HEK293 (cell line): Measurements from ENCODE around the gene IGFBP5.
A peak's percentile ranks its signal among the peaks of the same experiment; 100 is the strongest.

Experiments
- CTCF ChIA-PET: fragments of 350-600 bp; formaldehyde crosslinking; extraction: SDS; loops from one replicate; lab custom pipeline; 2021; ENCODE audit warnings: antibody characterized with exemption; lab: Yijun Ruan, JAX
- POLR2A ChIA-PET: fragments of 300-600 bp; formaldehyde crosslinking; extraction: SDS; loops from one replicate; lab custom pipeline; 2020; ENCODE audit warnings: antibody characterized with exemption, inconsistent platforms; lab: Yijun Ruan, JAX
- H3K27ac ChIP-seq: fragments of 200-500 bp; sonication (Bioruptor generic); 2 replicates; pipeline ENCODE4 v1.5.1; 2014; ENCODE audit warnings: low read depth, low read length, control low read depth, inconsistent platforms; ENCODE audit errors: extremely low read depth
- H3K36me3 ChIP-seq, 2 experiments: fragments of 200-500 bp in 1 of 2; sonication (Bioruptor generic) in 1 of 2; 1 replicate in 1 of 2; 2 replicates in 1 of 2; pipeline ENCODE4 v1.5.1; 2014 to 2017; ENCODE audit warnings: inconsistent platforms in 2 of 2, low read length in 2 of 2; ENCODE audit not compliant: control insufficient read depth in 2 of 2, insufficient read depth in 1 of 2
- H3K4me1 ChIP-seq: fragments of 200-500 bp; sonication (Bioruptor generic); 2 replicates; pipeline ENCODE4 v1.5.1; 2014; ENCODE audit warnings: mild to moderate bottlenecking, low read length, inconsistent platforms; ENCODE audit not compliant: control insufficient read depth, insufficient read depth
- H3K4me3 ChIP-seq: 2 replicates; pipeline ENCODE4 v1.5.1; 2011; ENCODE audit warnings: low read depth, mild to moderate bottlenecking, control low read depth, low read length, moderate library complexity
- H3K9me3 ChIP-seq: fragments of 200-500 bp; sonication (Bioruptor generic); 2 replicates; pipeline ENCODE4 v1.5.1; 2014; ENCODE audit warnings: low read depth, low read length, inconsistent platforms; ENCODE audit not compliant: control insufficient read depth, insufficient read depth
- EGR2 ChIP-seq: fragments of 450-650 bp; formaldehyde crosslinking; IDR thresholded peaks from 2 replicates; pipeline ENCODE4 v1.5.1; 2016; ENCODE audit warnings: low read depth, missing biosample characterization, missing genetic modification characterization
- HOXA7 ChIP-seq: sonication (generic); formaldehyde crosslinking; IDR thresholded peaks from 2 replicates; pipeline ENCODE4 v1.8.1; 2022; ENCODE audit warnings: missing genetic modification reagents, borderline replicate concordance
- ZBTB21 ChIP-seq: fragments of 450-650 bp; formaldehyde crosslinking; IDR thresholded peaks from 2 replicates; pipeline ENCODE4 v1.5.1; 2017; ENCODE audit warnings: missing biosample characterization, missing genetic modification characterization
- ZFHX2 ChIP-seq: fragments of 450-650 bp; formaldehyde crosslinking; conservative IDR thresholded peaks from 2 replicates; pipeline ENCODE4 v1.5.1; 2016; ENCODE audit warnings: missing biosample characterization, missing genetic modification characterization
- ZFP41 ChIP-seq: fragments of 450-650 bp; formaldehyde crosslinking; IDR thresholded peaks from 2 replicates; pipeline ENCODE4 v1.5.1; 2016; ENCODE audit warnings: missing biosample characterization, missing genetic modification characterization, borderline replicate concordance
- ZNF16 ChIP-seq: fragments of 450-650 bp; formaldehyde crosslinking; IDR thresholded peaks from 2 replicates; pipeline ENCODE4 v1.5.1; 2016; ENCODE audit warnings: low read depth, missing biosample characterization, missing genetic modification characterization
- ZNF549 ChIP-seq: fragments of 450-650 bp; IDR thresholded peaks from 2 replicates; pipeline ENCODE4 v1.5.1; 2018; ENCODE audit warnings: missing biosample characterization, missing genetic modification characterization, mild to moderate bottlenecking, inconsistent platforms, moderate library complexity
- ZNF654 ChIP-seq: fragments of 450-650 bp; formaldehyde crosslinking; IDR thresholded peaks from 2 replicates; pipeline ENCODE4 v1.5.1; 2016; ENCODE audit warnings: low read depth, missing biosample characterization, missing genetic modification characterization
- ZNF660 ChIP-seq: fragments of 450-650 bp; IDR thresholded peaks from 2 replicates; pipeline ENCODE4 v1.5.1; 2018; ENCODE audit warnings: missing biosample characterization, mild to moderate bottlenecking, missing genetic modification characterization
- ZNF677 ChIP-seq: fragments of 450-650 bp; IDR thresholded peaks from 2 replicates; pipeline ENCODE4 v1.5.0; 2018; ENCODE audit warnings: missing biosample characterization, mild to moderate bottlenecking, missing genetic modification characterization, moderate library complexity
- ZSCAN16 ChIP-seq: fragments of 450-650 bp; formaldehyde crosslinking; IDR thresholded peaks from 2 replicates; pipeline ENCODE4 v1.5.1; 2016; ENCODE audit warnings: missing biosample characterization, missing genetic modification characterization
- TF ChIP-seq, protein P1 (sequence below): fragments of 450-650 bp; formaldehyde crosslinking; IDR thresholded peaks from 2 replicates; pipeline ENCODE4 v1.5.1; 2016; ENCODE audit warnings: missing biosample characterization, missing genetic modification characterization
- TF ChIP-seq, protein P2 (sequence below): fragments of 450-650 bp; formaldehyde crosslinking; IDR thresholded peaks from 2 replicates; pipeline ENCODE4 v1.5.1; 2016; ENCODE audit warnings: missing biosample characterization, missing genetic modification characterization
- TF ChIP-seq, protein P3 (sequence below): fragments of 450-650 bp; formaldehyde crosslinking; IDR thresholded peaks from 2 replicates; pipeline ENCODE4 v1.5.1; 2017; ENCODE audit warnings: missing biosample characterization, mild to moderate bottlenecking, missing genetic modification characterization, moderate library complexity
- TF ChIP-seq, protein P4 (sequence below): sonication (generic); formaldehyde crosslinking; IDR thresholded peaks from 2 replicates; pipeline ENCODE4 v1.8.1; 2022; ENCODE audit warnings: mild to moderate bottlenecking, moderate library complexity, missing genetic modification reagents
- TF ChIP-seq, protein P5 (sequence below): fragments of 450-650 bp; formaldehyde crosslinking; IDR thresholded peaks from 2 replicates; pipeline ENCODE4 v1.5.0; 2017; ENCODE audit warnings: missing biosample characterization, missing genetic modification characterization, borderline replicate concordance
- TF ChIP-seq, protein P6 (sequence below): fragments of 450-650 bp; formaldehyde crosslinking; IDR thresholded peaks from 2 replicates; pipeline ENCODE4 v1.5.1; 2016; ENCODE audit warnings: missing biosample characterization, missing genetic modification characterization

IGFBP5 gene

DNA sequence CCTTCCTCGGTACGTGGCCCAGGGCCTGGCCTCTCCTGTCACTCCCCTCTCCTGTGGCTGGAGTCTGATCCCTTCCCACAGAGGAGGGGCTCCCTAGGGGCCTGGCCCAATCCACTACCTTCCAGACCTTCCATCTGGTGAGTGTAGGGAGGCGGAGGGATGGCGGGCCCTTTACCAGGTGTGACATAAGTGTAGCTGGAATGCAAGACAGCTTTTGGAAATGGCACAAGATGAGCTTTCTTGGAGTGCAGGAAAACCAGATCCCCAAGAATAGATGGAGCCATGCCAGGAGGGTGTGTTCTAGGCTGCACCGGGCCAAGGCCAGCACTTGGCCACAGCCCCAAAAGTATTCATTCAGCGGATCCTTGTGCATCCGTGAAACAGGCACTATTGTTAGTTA, 30.1 kb downstream of the IGFBP5 start:
- CTCF ChIA-PET = interaction anchor here (0.7 to 13.3 kb wide), 9 partner anchors 9 to 985 kb away, joined by 3 to 376 read pairs (median 4); no protein-coding TSS in a partner anchor
- H3K4me3 ChIP-seq = no peak overlapping the region
- no peaks in the 10 kb centered on the region for H3K36me3 ChIP-seq
- no peaks in the 10 kb centered on the region for H3K9me3 ChIP-seq
- no peak overlapping the region for H3K27ac ChIP-seq
- POLR2A ChIA-PET = interaction anchor here (0.5 to 0.8 kb wide), 2 partner anchors 26 to 293 kb away, joined by 3 to 5 read pairs; partner anchors contain the start of gene MARCHF4
- H3K4me1 ChIP-seq = no peaks in the 10 kb centered on the region
- TF ChIP-seq HOXA7 (CRISPR knock-in tag) (no peak), ZNF549 (no peak)

DNA sequence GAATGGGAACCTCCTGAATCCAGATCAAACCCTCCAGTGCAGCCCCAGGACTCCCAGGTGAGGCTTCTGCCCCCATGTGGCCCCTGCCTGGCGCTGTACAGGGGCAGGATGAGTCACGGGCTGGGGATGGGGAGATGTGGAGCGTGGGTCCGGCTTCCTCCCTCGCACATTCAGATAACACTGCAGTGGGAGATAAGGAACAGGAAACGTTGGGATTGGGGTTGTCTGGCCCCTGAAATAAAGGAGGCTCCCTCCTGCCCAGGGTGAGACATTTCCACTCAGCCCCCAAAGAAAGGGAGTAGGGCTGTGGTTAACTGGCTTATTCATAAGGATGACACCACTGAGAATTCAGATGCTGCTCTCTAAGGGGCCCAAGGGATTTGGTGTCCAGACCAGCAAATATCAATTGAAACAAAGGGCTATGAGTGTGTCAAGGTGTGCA, 30.7 kb downstream of the IGFBP5 start:
- TF ChIP-seq, protein P1, sequence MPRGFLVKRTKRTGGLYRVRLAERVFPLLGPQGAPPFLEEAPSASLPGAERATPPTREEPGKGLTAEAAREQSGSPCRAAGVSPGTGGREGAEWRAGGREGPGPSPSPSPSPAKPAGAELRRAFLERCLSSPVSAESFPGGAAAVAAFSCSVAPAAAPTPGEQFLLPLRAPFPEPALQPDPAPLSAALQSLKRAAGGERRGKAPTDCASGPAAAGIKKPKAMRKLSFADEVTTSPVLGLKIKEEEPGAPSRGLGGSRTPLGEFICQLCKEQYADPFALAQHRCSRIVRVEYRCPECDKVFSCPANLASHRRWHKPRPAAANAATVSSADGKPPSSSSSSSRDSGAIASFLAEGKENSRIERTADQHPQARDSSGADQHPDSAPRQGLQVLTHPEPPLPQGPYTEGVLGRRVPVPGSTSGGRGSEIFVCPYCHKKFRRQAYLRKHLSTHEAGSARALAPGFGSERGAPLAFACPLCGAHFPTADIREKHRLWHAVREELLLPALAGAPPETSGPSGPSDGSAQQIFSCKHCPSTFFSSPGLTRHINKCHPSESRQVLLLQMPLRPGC (tag by site-specific recombination) = no peak
- peak; percentile 42 for TF ChIP-seq ZFHX2 (tag by site-specific recombination)
- 0 out of 2 replicates have a peak, but pooled peaks have one; percentile 5 for TF ChIP-seq ZNF654 (tag by site-specific recombination)
- TF ChIP-seq EGR2 = peak; percentile 28; the same call in 1 of the 2 replicates
- TF ChIP-seq, protein P2, sequence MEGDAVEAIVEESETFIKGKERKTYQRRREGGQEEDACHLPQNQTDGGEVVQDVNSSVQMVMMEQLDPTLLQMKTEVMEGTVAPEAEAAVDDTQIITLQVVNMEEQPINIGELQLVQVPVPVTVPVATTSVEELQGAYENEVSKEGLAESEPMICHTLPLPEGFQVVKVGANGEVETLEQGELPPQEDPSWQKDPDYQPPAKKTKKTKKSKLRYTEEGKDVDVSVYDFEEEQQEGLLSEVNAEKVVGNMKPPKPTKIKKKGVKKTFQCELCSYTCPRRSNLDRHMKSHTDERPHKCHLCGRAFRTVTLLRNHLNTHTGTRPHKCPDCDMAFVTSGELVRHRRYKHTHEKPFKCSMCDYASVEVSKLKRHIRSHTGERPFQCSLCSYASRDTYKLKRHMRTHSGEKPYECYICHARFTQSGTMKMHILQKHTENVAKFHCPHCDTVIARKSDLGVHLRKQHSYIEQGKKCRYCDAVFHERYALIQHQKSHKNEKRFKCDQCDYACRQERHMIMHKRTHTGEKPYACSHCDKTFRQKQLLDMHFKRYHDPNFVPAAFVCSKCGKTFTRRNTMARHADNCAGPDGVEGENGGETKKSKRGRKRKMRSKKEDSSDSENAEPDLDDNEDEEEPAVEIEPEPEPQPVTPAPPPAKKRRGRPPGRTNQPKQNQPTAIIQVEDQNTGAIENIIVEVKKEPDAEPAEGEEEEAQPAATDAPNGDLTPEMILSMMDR (tag by site-specific recombination) = peak; percentile 25; the same call in 1 of the 2 replicates
- no peaks in the 10 kb centered on the region for H3K36me3 ChIP-seq

DNA sequence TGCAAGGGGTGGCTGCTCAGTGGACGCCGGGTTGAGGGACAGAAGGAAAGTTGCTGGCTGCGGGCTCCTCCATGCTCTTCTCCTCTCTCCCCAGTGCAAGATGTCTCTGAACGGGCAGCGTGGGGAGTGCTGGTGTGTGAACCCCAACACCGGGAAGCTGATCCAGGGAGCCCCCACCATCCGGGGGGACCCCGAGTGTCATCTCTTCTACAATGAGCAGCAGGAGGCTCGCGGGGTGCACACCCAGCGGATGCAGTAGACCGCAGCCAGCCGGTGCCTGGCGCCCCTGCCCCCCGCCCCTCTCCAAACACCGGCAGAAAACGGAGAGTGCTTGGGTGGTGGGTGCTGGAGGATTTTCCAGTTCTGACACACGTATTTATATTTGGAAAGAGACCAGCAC, 31.5 kb downstream of the IGFBP5 start:
- Histone ChIP-seq H3K4me3 (no peak overlapping the region), H3K9me3 (no peaks in the 10 kb centered on the region), H3K36me3 (no peaks in the 10 kb centered on the region), H3K4me1 (no peaks in the 10 kb centered on the region), H3K27ac (no peak overlapping the region)
- ChIA-PET CTCF (interaction anchor here (0.6 to 13.3 kb wide), 6 partner anchors 143 to 1049 kb away, joined by 3 to 376 read pairs (median 4); no protein-coding TSS in a partner anchor), POLR2A (no interaction called here)
- TF ChIP-seq, protein P3, sequence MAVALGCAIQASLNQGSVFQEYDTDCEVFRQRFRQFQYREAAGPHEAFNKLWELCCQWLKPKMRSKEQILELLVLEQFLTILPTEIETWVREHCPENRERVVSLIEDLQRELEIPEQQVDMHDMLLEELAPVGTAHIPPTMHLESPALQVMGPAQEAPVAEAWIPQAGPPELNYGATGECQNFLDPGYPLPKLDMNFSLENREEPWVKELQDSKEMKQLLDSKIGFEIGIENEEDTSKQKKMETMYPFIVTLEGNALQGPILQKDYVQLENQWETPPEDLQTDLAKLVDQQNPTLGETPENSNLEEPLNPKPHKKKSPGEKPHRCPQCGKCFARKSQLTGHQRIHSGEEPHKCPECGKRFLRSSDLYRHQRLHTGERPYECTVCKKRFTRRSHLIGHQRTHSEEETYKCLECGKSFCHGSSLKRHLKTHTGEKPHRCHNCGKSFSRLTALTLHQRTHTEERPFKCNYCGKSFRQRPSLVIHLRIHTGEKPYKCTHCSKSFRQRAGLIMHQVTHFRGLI = no peak
- TF ChIP-seq, protein P4, sequence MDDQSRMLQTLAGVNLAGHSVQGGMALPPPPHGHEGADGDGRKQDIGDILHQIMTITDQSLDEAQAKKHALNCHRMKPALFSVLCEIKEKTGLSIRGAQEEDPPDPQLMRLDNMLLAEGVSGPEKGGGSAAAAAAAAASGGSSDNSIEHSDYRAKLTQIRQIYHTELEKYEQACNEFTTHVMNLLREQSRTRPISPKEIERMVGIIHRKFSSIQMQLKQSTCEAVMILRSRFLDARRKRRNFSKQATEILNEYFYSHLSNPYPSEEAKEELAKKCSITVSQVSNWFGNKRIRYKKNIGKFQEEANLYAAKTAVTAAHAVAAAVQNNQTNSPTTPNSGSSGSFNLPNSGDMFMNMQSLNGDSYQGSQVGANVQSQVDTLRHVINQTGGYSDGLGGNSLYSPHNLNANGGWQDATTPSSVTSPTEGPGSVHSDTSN (CRISPR knock-in tag) = no peak
- TF ChIP-seq ZFP41 (no peak), ZNF660 (tag by site-specific recombination) (no peak), ZBTB21 (tag by site-specific recombination) (no peak), ZNF16 (tag by site-specific recombination) (no peak), ZNF677 (no peak), ZSCAN16 (tag by site-specific recombination) (no peak)
- TF ChIP-seq, protein P5, sequence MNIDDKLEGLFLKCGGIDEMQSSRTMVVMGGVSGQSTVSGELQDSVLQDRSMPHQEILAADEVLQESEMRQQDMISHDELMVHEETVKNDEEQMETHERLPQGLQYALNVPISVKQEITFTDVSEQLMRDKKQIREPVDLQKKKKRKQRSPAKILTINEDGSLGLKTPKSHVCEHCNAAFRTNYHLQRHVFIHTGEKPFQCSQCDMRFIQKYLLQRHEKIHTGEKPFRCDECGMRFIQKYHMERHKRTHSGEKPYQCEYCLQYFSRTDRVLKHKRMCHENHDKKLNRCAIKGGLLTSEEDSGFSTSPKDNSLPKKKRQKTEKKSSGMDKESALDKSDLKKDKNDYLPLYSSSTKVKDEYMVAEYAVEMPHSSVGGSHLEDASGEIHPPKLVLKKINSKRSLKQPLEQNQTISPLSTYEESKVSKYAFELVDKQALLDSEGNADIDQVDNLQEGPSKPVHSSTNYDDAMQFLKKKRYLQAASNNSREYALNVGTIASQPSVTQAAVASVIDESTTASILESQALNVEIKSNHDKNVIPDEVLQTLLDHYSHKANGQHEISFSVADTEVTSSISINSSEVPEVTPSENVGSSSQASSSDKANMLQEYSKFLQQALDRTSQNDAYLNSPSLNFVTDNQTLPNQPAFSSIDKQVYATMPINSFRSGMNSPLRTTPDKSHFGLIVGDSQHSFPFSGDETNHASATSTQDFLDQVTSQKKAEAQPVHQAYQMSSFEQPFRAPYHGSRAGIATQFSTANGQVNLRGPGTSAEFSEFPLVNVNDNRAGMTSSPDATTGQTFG (tag by site-specific recombination) = no peak
- TF ChIP-seq, protein P6, sequence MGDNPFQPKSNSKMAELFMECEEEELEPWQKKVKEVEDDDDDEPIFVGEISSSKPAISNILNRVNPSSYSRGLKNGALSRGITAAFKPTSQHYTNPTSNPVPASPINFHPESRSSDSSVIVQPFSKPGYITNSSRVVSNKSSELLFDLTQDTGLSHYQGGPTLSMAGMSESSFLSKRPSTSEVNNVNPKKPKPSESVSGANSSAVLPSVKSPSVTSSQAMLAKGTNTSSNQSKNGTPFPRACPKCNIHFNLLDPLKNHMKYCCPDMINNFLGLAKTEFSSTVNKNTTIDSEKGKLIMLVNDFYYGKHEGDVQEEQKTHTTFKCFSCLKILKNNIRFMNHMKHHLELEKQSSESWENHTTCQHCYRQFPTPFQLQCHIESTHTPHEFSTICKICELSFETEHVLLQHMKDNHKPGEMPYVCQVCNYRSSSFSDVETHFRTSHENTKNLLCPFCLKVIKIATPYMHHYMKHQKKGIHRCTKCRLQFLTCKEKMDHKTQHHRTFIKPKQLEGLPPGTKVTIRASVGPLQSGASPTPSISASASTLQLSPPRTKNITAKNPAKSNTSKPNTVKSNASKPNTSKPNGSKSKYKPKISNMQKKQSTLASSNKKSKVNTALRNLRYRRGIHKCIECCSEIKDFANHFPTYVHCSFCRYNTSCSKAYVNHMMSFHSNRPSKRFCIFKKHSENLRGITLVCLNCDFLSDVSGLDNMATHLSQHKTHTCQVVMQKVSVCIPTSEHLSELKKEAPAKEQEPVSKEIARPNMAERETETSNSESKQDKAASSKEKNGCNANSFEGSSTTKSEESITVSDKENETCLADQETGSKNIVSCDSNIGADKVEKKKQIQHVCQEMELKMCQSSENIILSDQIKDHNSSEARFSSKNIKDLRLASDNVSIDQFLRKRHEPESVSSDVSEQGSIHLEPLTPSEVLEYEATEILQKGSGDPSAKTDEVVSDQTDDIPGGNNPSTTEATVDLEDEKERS (tag by site-specific recombination) = no peak

More for the DNA sequence above, 30.7 kb downstream of the IGFBP5 start:
- Histone ChIP-seq H3K4me3 (no peak overlapping the region), H3K9me3 (no peaks in the 10 kb centered on the region), H3K27ac (no peak overlapping the region), H3K4me1 (no peaks in the 10 kb centered on the region)
- ChIA-PET POLR2A (no interaction called here), CTCF (interaction anchor here (0.6 to 13.3 kb wide), 10 partner anchors 8 to 1049 kb away, joined by 3 to 376 read pairs (median 3); no protein-coding TSS in a partner anchor)
